Gastroesophageal sphincter (tissue), 4 donors: Measurements from ENCODE around the gene PRDM12. TPM values are rescaled to one million over a fixed set of nuclear protein-coding genes. Genes with fewer than 3 reads are reported as not detected.

Source experiments
- ATAC-seq: fragments of 150-250 bp; one replicate; pipeline ENCODE4 v1.9.1; 2016; ENCODE audit warnings: mild to moderate bottlenecking, moderate library complexity
- H3K27ac ChIP-seq, 4 donors: fragments of 200-600 bp; sonication (generic) in 3 of 4; 1 replicate in 3 of 4; 2 replicates in 1 of 4; pipeline ENCODE4 v1.5.1; 2016 to 2019
- H3K27me3 ChIP-seq: fragments of 200-600 bp; sonication (generic); one replicate; pipeline ENCODE4 v1.5.1; 2019
- H3K36me3 ChIP-seq, 2 donors: fragments of 200-600 bp; sonication (generic); one replicate each; pipeline ENCODE4 v1.5.1; 2019; ENCODE audit warnings: control low read depth in 1 of 2
- H3K4me1 ChIP-seq, 3 donors: fragments of 200-600 bp; sonication (generic); 1 replicate in 2 of 3; 2 replicates in 1 of 3; pipeline ENCODE4 v1.5.1; 2016 to 2019; ENCODE audit warnings: control low read depth in 2 of 3
- H3K4me3 ChIP-seq, 2 donors: fragments of 200-600 bp; sonication (generic); one replicate each; pipeline ENCODE4 v1.5.1; 2019; ENCODE audit warnings: mild to moderate bottlenecking in 1 of 2, moderate library complexity in 1 of 2
- H3K9me3 ChIP-seq, 3 donors: fragments of 200-600 bp; sonication (generic); one replicate each; pipeline ENCODE4 v1.5.1; 2017 to 2019; ENCODE audit warnings: control low read depth in 2 of 3
- CTCF ChIP-seq, 4 experiments: fragments of 200-600 bp in 2 of 4; fragments of 450-650 bp in 2 of 4; sonication (generic) in 1 of 4; IDR thresholded peaks; one replicate each; pipeline ENCODE4 v1.5.1; 2017 to 2019; ENCODE audit warnings: antibody characterized with exemption in 4 of 4, mild to moderate bottlenecking in 2 of 4, moderate library complexity in 2 of 4
- EP300 ChIP-seq: sonication (generic); formaldehyde crosslinking; IDR thresholded peaks from one replicate; pipeline ENCODE4 v1.6.1; 2017; ENCODE audit warnings: antibody characterized with exemption, mild to moderate bottlenecking
- POLR2A ChIP-seq, 2 donors: fragments of 450-650 bp; IDR thresholded peaks; one replicate each; pipeline ENCODE4 v1.6.1; 2017; ENCODE audit warnings: antibody characterized with exemption in 2 of 2, mild to moderate bottlenecking in 2 of 2, moderate library complexity in 1 of 2
- POLR2AphosphoS5 ChIP-seq: sonication (generic); formaldehyde crosslinking; IDR thresholded peaks from one replicate; pipeline ENCODE4 v1.6.1; 2017; ENCODE audit warnings: antibody characterized with exemption
- WGBS, 2 donors: methylation state at CpG; one replicate each; pipeline ENCODE4 v1.1.5; 2018; ENCODE audit warnings: low coverage in 1 of 2; 5-methylcytosine and 5-hydroxymethylcytosine counted together
- total RNA-seq, 4 donors: library from RNA; depleted of rRNA; stranded (reverse); fragments of >200 nt; gene quantifications; one replicate each; pipeline ENCODE4 v1.1.0, GENCODE V29; 2016

The PRDM12 gene
- total RNA-seq, 4 donors from 2014 or later = not detected

- H3K9me3 ChIP-seq = no peaks in the 10 kb centered on the region
- H3K4me3 ChIP-seq = no peak overlapping the region
- peaks cover 0 to 77% (median 64%) of the 10 kb centered on the region in 3 donors for H3K4me1 ChIP-seq
- TF ChIP-seq POLR2A (IDR thresholded peaks at IDR 0.05) (no peak), POLR2AphosphoS5 (no peak), CTCF (IDR thresholded peaks at IDR 0.05) (no peak), EP300 (no peak)
- ATAC-seq = no peak
- peaks cover 100% of the 10 kb centered on the region for H3K27me3 ChIP-seq
- H3K27ac ChIP-seq = no peak overlapping the region
- H3K36me3 ChIP-seq = no peaks in the 10 kb centered on the region
- 0% methylated on average over 2 of the region's 49 CpGs; no CpG with 5 or more reads in 1 of the 2 donors for WGBS, 2 donors
Measured at GRCh38 chr9:130662099-130662969, 2.1 kb upstream of the PRDM12 start.

- TF ChIP-seq CTCF (IDR thresholded peaks at IDR 0.05) = no peak
- TF ChIP-seq POLR2A (IDR thresholded peaks at IDR 0.05) = no peak
- no peak for TF ChIP-seq EP300
- no peak for TF ChIP-seq POLR2AphosphoS5
- Histone ChIP-seq H3K9me3 (no peaks in the 10 kb centered on the region), H3K4me3 (peak overlapping the region in 1 of 2 donors; percentile 27), H3K27ac (no peak overlapping the region), H3K36me3 (no peaks in the 10 kb centered on the region), H3K27me3 (peaks cover 100% of the 10 kb centered on the region), H3K4me1 (peaks cover 0 to 77% (median 64%) of the 10 kb centered on the region in 3 donors)
- WGBS, 2 donors = 6% methylated on average over 14 of the region's 15 CpGs; no CpG with 5 or more reads in 1 of the 2 donors
- ATAC-seq = no peak
Measured at GRCh38 chr9:130662970-130663257, 1.5 kb upstream of the PRDM12 start.

GRCh38 chr9:130663258-130663976 lies 977 bp upstream of the PRDM12 start:
- no peak for ATAC-seq
- Histone ChIP-seq H3K4me1 (peaks cover 0 to 77% (median 64%) of the 10 kb centered on the region in 3 donors), H3K27me3 (peaks cover 100% of the 10 kb centered on the region), H3K27ac (no peak overlapping the region), H3K36me3 (no peaks in the 10 kb centered on the region), H3K4me3 (peak overlapping the region in 1 of 2 donors; percentile 27), H3K9me3 (no peaks in the 10 kb centered on the region)
- WGBS, 2 donors = 4% methylated on average over 13 of the region's 65 CpGs; no CpG with 5 or more reads in 1 of the 2 donors
- TF ChIP-seq POLR2AphosphoS5 = no peak
- TF ChIP-seq EP300 = no peak
- no peak for TF ChIP-seq POLR2A (IDR thresholded peaks at IDR 0.05)
- TF ChIP-seq CTCF (IDR thresholded peaks at IDR 0.05) = no peak

- Histone ChIP-seq H3K4me3 (peak overlapping the region in 1 of 2 donors; percentile 27), H3K4me1 (peaks cover 0 to 77% (median 64%) of the 10 kb centered on the region in 3 donors), H3K27me3 (peaks cover 98% of the 10 kb centered on the region), H3K27ac (no peak overlapping the region), H3K36me3 (no peaks in the 10 kb centered on the region), H3K9me3 (no peaks in the 10 kb centered on the region)
- no peak for ATAC-seq
- no peak for TF ChIP-seq EP300
- TF ChIP-seq POLR2AphosphoS5 = no peak
- TF ChIP-seq POLR2A (IDR thresholded peaks at IDR 0.05) = no peak
- TF ChIP-seq CTCF (IDR thresholded peaks at IDR 0.05) = no peak
- WGBS, 2 donors = 0% methylated on average over 3 of the region's 19 CpGs; no CpG with 5 or more reads in 1 of the 2 donors
Measured at GRCh38 chr9:130663977-130664250, 480 bp upstream of the PRDM12 start.
